Esophagus muscularis mucosa (tissue), 4 donors: ENCODE results near the gene PRDM5.

Experiments
- EP300 ChIP-seq: sonication (generic); formaldehyde crosslinking; IDR thresholded peaks from one replicate; pipeline ENCODE4 v1.6.1; 2017; ENCODE audit warnings: antibody characterized with exemption
- POLR2A ChIP-seq: fragments of 450-650 bp; IDR thresholded peaks from one replicate; pipeline ENCODE4 v1.6.1; 2017; ENCODE audit warnings: antibody characterized with exemption, moderate library complexity, mild to moderate bottlenecking, low read depth
- TF ChIP-seq, protein P1 (sequence below), 3 experiments: fragments of 200-600 bp in 2 of 3; fragments of 450-650 bp in 1 of 3; sonication (generic) in 2 of 3; IDR thresholded peaks; one replicate each; pipeline ENCODE4 v1.5.1; 2017 to 2019; ENCODE audit warnings: antibody characterized with exemption in 3 of 3, mild to moderate bottlenecking in 2 of 3, moderate library complexity in 1 of 3

DNA sequence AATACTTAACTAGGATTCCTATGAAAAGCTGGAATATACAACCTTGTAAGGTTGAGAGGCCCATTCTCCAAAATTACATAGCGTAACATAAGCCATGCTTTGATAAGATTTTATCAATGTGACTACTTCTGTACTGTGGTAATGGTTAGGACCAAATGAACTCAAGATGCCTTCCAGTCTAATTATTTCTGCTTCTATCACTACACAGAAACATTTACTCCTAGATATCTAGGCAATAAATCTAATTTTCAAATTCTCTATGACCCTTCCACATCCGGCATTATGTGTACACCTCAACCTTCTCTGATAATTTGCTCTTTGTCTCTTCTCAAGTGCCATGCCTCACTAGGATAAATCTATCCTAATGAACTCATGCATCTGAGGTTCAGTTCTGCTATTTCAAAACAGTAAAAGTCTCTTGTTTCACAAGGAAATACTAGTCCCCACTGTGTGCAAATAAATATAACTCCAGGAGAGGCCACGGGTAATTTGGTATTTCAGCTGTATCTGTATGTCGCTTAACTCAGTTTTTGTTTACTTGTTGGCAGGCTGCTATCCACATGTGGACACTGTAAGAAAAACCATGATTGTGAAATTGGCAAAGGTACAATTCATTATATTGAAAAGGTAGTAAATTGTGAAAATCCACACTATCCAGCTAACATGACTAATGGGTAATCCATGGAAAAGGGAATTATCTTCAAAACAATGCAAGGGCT is 93.3 kb downstream of the PRDM5 start:
- TF ChIP-seq, protein P1, sequence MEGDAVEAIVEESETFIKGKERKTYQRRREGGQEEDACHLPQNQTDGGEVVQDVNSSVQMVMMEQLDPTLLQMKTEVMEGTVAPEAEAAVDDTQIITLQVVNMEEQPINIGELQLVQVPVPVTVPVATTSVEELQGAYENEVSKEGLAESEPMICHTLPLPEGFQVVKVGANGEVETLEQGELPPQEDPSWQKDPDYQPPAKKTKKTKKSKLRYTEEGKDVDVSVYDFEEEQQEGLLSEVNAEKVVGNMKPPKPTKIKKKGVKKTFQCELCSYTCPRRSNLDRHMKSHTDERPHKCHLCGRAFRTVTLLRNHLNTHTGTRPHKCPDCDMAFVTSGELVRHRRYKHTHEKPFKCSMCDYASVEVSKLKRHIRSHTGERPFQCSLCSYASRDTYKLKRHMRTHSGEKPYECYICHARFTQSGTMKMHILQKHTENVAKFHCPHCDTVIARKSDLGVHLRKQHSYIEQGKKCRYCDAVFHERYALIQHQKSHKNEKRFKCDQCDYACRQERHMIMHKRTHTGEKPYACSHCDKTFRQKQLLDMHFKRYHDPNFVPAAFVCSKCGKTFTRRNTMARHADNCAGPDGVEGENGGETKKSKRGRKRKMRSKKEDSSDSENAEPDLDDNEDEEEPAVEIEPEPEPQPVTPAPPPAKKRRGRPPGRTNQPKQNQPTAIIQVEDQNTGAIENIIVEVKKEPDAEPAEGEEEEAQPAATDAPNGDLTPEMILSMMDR (IDR thresholded peaks at IDR 0.05), result no peak
- TF ChIP-seq EP300 (no peak), POLR2A (no peak)
